Measurements from ENCODE around the gene PARN. TPM values are rescaled to one million over a fixed set of nuclear protein-coding genes. Genes with fewer than 3 reads are reported as not detected.

PARN gene
- total and polyA plus RNA-seq, 7 donors, result 14.4 to 75.3 (median 33.6) TPM

- Histone ChIP-seq H3K27me3 (no peaks in the 10 kb centered on the region), H3K36me3 (no peaks in the 10 kb centered on the region), H3K4me3 (no peak overlapping the region), H3K9me3 (peaks cover 0 to 7% (median 2%) of the 10 kb centered on the region in 4 donors), H3K4me1 (no peaks in the 10 kb centered on the region), H3K27ac (no peak overlapping the region)
- WGBS, 2 donors, result 97 to 99% methylated on average over 2 of the region's 2 CpGs
- intact Hi-C loops (cut with DNase I), result no loop called here
- TF ChIP-seq CTCF (IDR thresholded peaks at IDR 0.05), result no peak
- no peak for TF ChIP-seq EP300 (IDR thresholded peaks at IDR 0.05)
- no peak for TF ChIP-seq POLR2AphosphoS5 (IDR thresholded peaks at IDR 0.05)
- TF ChIP-seq POLR2A (IDR thresholded peaks at IDR 0.05), result no peak
- no peak for DNase-seq
Measured at GRCh38 chr16:14464192-14464591, 165.9 kb downstream of the PARN start.

GRCh38 chr16:14462811-14463210 is 167.2 kb downstream of the PARN start:
- intact Hi-C loops (cut with DNase I), result no loop called here
- no peak overlapping the region for H3K27ac ChIP-seq
- H3K4me3 ChIP-seq, result no peak overlapping the region
- no peak for DNase-seq
- TF ChIP-seq CTCF (IDR thresholded peaks at IDR 0.05) (no peak), POLR2A (IDR thresholded peaks at IDR 0.05) (no peak), POLR2AphosphoS5 (IDR thresholded peaks at IDR 0.05) (no peak), EP300 (IDR thresholded peaks at IDR 0.05) (no peak)
- H3K27me3 ChIP-seq, result no peaks in the 10 kb centered on the region
- 95 to 96% methylated on average over 3 of the region's 3 CpGs for WGBS, 2 donors
- H3K36me3 ChIP-seq, result no peaks in the 10 kb centered on the region
- H3K4me1 ChIP-seq, result no peaks in the 10 kb centered on the region
- peaks cover 0 to 7% (median 2%) of the 10 kb centered on the region in 4 donors for H3K9me3 ChIP-seq

GRCh38 chr16:14460726-14461125 is 169.3 kb downstream of the PARN start:
- intact Hi-C loops (cut with DNase I), result no loop called here
- DNase-seq, result no peak
- H3K9me3 ChIP-seq, result peaks cover 0 to 7% (median 2%) of the 10 kb centered on the region in 4 donors
- WGBS, 2 donors, result 93 to 98% methylated on average over 1 of the region's 1 CpG
- H3K27ac ChIP-seq, result no peak overlapping the region
- no peaks in the 10 kb centered on the region for H3K4me1 ChIP-seq
- no peaks in the 10 kb centered on the region for H3K36me3 ChIP-seq
- no peaks in the 10 kb centered on the region for H3K27me3 ChIP-seq
- TF ChIP-seq POLR2A (IDR thresholded peaks at IDR 0.05) (no peak), EP300 (IDR thresholded peaks at IDR 0.05) (no peak), CTCF (IDR thresholded peaks at IDR 0.05) (no peak), POLR2AphosphoS5 (IDR thresholded peaks at IDR 0.05) (no peak)
- no peak overlapping the region for H3K4me3 ChIP-seq

- H3K9me3 ChIP-seq, result no peaks in the 10 kb centered on the region
- no peak overlapping the region for H3K27ac ChIP-seq
- no peak overlapping the region for H3K4me3 ChIP-seq
- WGBS, 2 donors, result 91 to 93% methylated on average over 7 of the region's 7 CpGs
- DNase-seq, result no peak
- TF ChIP-seq CTCF (IDR thresholded peaks at IDR 0.05) (no peak), EP300 (IDR thresholded peaks at IDR 0.05) (no peak), POLR2A (IDR thresholded peaks at IDR 0.05) (no peak), POLR2AphosphoS5 (IDR thresholded peaks at IDR 0.05) (no peak)
- H3K4me1 ChIP-seq, result no peaks in the 10 kb centered on the region
- no peaks in the 10 kb centered on the region for H3K36me3 ChIP-seq
- intact Hi-C loops (cut with DNase I), result no loop called here
- no peaks in the 10 kb centered on the region for H3K27me3 ChIP-seq
Measured at GRCh38 chr16:14458576-14458975, 171.5 kb downstream of the PARN start.

- H3K4me1 ChIP-seq, result no peaks in the 10 kb centered on the region
- 97% methylated on average over 10 of the region's 10 CpGs for WGBS, 2 donors
- TF ChIP-seq CTCF (IDR thresholded peaks at IDR 0.05) (no peak), POLR2A (IDR thresholded peaks at IDR 0.05) (no peak), POLR2AphosphoS5 (IDR thresholded peaks at IDR 0.05) (no peak), EP300 (IDR thresholded peaks at IDR 0.05) (no peak)
- no peaks in the 10 kb centered on the region for H3K36me3 ChIP-seq
- DNase-seq, result no peak
- no peak overlapping the region for H3K4me3 ChIP-seq
- no peaks in the 10 kb centered on the region for H3K27me3 ChIP-seq
- no peaks in the 10 kb centered on the region for H3K9me3 ChIP-seq
- H3K27ac ChIP-seq, result no peak overlapping the region
- intact Hi-C loops (cut with DNase I), result no loop called here
Measured at GRCh38 chr16:14456793-14457481, 173.1 kb downstream of the PARN start.

Measured in sigmoid colon (tissue), 7 donors.